Measurements from ENCODE around the gene HERC3. TPM values are rescaled to one million over a fixed set of nuclear protein-coding genes. Genes with fewer than 3 reads are reported as not detected.

HERC3 gene
- total and polyA plus RNA-seq, 12 donors, result 3.4 to 40.1 (median 26.5) TPM

DNA sequence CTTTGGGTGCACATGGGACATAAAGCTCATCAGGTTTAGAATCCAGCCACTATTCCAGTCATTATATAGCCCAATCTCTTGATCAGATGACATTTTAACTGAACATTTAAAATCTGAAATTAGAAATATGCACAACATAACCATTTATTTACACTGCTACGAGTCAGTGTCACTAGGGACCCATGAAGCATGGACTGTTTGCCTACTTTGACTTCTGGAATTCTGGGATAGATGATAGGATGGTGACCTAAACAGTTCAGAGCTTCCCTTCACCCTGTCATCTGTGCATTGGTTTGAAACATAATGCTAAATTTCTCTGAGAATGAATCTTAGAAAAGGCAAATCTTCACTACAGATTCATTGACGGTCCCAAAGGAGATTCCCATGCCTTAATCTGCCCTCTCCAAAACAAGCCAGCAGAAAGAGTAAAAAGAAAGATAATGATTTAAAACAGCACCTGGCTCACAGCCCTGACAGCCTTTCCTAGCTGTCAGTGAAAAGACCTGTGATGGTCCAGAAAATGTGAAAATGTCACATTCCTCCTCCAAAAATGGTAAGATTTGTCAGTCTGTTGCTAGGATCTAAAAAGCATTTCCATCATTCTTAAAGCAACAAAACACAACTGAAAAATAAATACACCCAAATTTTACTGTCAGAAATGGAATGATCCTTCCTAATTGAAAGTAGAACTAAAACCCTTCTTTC is 18.9 kb upstream of the HERC3 start:
- H3K27me3 ChIP-seq, result no peaks in the 10 kb centered on the region
- H3K4me1 ChIP-seq (replicated peaks in 1 of 2), result no peaks in the 10 kb centered on the region
- no peak for DNase-seq
- no peak overlapping the region for H3K4me3 ChIP-seq
- no peak overlapping the region for H3K27ac ChIP-seq
- WGBS, 4 donors, result 65 to 77% (median 70%) methylated on average over 2 of the region's 2 CpGs
- TF ChIP-seq, protein P1, sequence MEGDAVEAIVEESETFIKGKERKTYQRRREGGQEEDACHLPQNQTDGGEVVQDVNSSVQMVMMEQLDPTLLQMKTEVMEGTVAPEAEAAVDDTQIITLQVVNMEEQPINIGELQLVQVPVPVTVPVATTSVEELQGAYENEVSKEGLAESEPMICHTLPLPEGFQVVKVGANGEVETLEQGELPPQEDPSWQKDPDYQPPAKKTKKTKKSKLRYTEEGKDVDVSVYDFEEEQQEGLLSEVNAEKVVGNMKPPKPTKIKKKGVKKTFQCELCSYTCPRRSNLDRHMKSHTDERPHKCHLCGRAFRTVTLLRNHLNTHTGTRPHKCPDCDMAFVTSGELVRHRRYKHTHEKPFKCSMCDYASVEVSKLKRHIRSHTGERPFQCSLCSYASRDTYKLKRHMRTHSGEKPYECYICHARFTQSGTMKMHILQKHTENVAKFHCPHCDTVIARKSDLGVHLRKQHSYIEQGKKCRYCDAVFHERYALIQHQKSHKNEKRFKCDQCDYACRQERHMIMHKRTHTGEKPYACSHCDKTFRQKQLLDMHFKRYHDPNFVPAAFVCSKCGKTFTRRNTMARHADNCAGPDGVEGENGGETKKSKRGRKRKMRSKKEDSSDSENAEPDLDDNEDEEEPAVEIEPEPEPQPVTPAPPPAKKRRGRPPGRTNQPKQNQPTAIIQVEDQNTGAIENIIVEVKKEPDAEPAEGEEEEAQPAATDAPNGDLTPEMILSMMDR (IDR thresholded peaks at IDR 0.05), result no peak
- no peak for TF ChIP-seq POLR2A (IDR thresholded peaks at IDR 0.05)
- H3K9me3 ChIP-seq (replicated peaks in 1 of 3), result no peaks in the 10 kb centered on the region
- intact Hi-C loops (cut with DNase I), result no loop called here
- no peaks in the 10 kb centered on the region for H3K36me3 ChIP-seq (replicated peaks in 1 of 2)

DNA sequence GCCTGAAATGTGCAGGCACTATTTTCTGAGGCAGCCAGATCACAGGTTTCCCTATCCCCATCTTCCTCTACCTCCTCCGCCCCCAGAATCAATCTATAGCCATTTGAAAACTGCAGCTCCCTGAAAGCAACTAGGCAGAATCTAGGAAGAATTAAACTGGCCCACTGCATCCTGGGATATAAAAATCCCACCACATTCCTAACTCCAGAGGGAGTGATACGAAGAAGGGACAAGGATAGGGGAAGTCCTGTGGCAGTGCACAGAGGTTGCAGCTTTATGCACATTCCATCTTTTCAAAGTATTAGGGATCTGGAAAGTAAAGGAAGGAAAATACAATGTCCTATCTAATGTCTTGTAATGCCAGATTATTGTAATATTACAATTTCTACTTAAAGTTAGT is 18.3 kb upstream of the HERC3 start:
- H3K9me3 ChIP-seq (replicated peaks in 1 of 3), result no peaks in the 10 kb centered on the region
- H3K4me3 ChIP-seq, result no peak overlapping the region
- intact Hi-C loops (cut with DNase I), result no loop called here
- H3K4me1 ChIP-seq (replicated peaks in 1 of 2), result no peaks in the 10 kb centered on the region
- no peak overlapping the region for H3K27ac ChIP-seq
- 75 to 87% (median 80%) methylated on average over 2 of the region's 2 CpGs for WGBS, 4 donors
- H3K27me3 ChIP-seq, result no peaks in the 10 kb centered on the region
- TF ChIP-seq, protein P1 (IDR thresholded peaks at IDR 0.05), result no peak
- no peak for TF ChIP-seq POLR2A (IDR thresholded peaks at IDR 0.05)
- no peak for DNase-seq
- no peaks in the 10 kb centered on the region for H3K36me3 ChIP-seq (replicated peaks in 1 of 2)

DNA sequence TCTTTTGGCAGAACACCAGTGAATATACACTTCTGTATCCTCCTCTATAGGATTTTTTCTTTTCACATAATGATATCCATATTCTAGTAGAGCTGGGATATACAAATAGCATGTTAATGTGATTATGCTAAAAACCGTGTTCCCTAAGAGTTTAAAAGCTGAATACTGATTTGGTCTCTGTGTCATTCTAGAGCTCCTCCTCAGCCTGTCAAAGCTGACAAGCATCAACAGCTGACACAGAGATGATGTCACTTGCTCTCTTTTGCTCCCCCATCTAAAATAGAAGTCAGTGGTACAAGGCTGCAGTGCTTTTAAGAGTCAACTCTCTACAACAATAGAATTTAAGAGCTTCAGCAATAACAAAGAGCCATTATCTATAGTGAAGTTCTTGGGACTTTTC is 17.1 kb upstream of the HERC3 start:
- DNase-seq, result no peak
- TF ChIP-seq, protein P1 (IDR thresholded peaks at IDR 0.05), result no peak
- no peak for TF ChIP-seq POLR2A (IDR thresholded peaks at IDR 0.05)
- Histone ChIP-seq H3K4me3 (no peak overlapping the region), H3K9me3 (replicated peaks in 1 of 3) (no peaks in the 10 kb centered on the region), H3K4me1 (replicated peaks in 1 of 2) (no peaks in the 10 kb centered on the region), H3K27me3 (no peaks in the 10 kb centered on the region), H3K36me3 (replicated peaks in 1 of 2) (no peaks in the 10 kb centered on the region), H3K27ac (no peak overlapping the region)
- intact Hi-C loops (cut with DNase I), result no loop called here
- WGBS, 4 donors, result 62 to 82% (median 78%) methylated on average over 1 of the region's 1 CpG

DNA sequence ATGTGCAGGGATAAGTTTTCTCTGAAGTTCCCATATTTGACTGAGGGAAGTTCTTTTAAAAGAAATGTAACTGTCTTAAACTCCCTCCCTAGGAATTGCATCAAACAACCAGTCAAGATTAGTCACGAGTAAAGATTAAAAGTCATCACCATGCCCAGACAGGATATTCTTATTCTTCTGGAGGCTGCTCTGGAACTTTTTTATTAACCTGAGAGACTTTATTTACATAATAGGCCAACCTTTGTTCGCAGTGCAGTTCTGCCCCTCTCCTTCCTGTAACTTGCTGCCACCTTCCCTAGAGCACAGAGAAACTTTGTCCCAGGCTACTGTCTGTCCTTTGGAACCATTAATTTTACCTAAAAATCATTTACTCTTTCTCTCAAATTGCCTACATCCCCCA is 9.8 kb upstream of the HERC3 start:
- no peaks in the 10 kb centered on the region for H3K36me3 ChIP-seq (replicated peaks in 1 of 2)
- TF ChIP-seq, protein P1 (IDR thresholded peaks at IDR 0.05), result no peak
- TF ChIP-seq POLR2A (IDR thresholded peaks at IDR 0.05), result no peak
- no peak overlapping the region for H3K4me3 ChIP-seq
- no peaks in the 10 kb centered on the region for H3K9me3 ChIP-seq (replicated peaks in 1 of 3)
- intact Hi-C loops (cut with DNase I), result no loop called here
- H3K4me1 ChIP-seq (replicated peaks in 1 of 2), result no peaks in the 10 kb centered on the region
- DNase-seq, result no peak
- WGBS, 4 donors, result 44 to 79% (median 76%) methylated on average over 2 of the region's 2 CpGs
- no peaks in the 10 kb centered on the region for H3K27me3 ChIP-seq
- no peak overlapping the region for H3K27ac ChIP-seq
